Loucy (cell line): ENCODE data around the gene PLPPR4.
"Not testable (repeated sequence)": the region's sequence is repeated elsewhere in the genome, so short reads cannot be mapped to it uniquely, and the experiment has no call there.

ENCODE experiments used
- H2AFZ ChIP-seq: fragments of 200-600 bp; sonication (generic); 2 replicates; pipeline ENCODE4 v1.6.0; 2016; ENCODE audit warnings: antibody characterized with exemption, mild to moderate bottlenecking, low read length, moderate library complexity
- H3F3A ChIP-seq: fragments of 200-600 bp; 2 replicates; pipeline ENCODE4 v1.6.0; 2016; ENCODE audit warnings: antibody characterized with exemption, low read depth, mild to moderate bottlenecking
- H3K27me3 ChIP-seq: fragments of 200-600 bp; sonication (generic); 2 replicates; pipeline ENCODE4 v1.6.1; 2014; ENCODE audit warnings: low read length, mild to moderate bottlenecking; ENCODE audit not compliant: insufficient read depth, poor library complexity, severe bottlenecking
- H3K36me3 ChIP-seq: fragments of 200-600 bp; sonication (generic); 2 replicates; pipeline ENCODE4 v1.6.1; 2016; ENCODE audit warnings: low read length; ENCODE audit not compliant: insufficient read depth
- H3K4me1 ChIP-seq: fragments of 200-600 bp; sonication (generic); 2 replicates; pipeline ENCODE4 v1.5.1; 2014; ENCODE audit warnings: low read length, mild to moderate bottlenecking; ENCODE audit not compliant: insufficient read depth, poor library complexity, severe bottlenecking
- H3K4me2 ChIP-seq: fragments of 200-600 bp; sonication (generic); 2 replicates; pipeline ENCODE4 v1.6.0; 2014; ENCODE audit warnings: antibody characterized with exemption, low read length, low read depth, mild to moderate bottlenecking; ENCODE audit not compliant: poor library complexity, severe bottlenecking
- H3K4me3 ChIP-seq: fragments of 200-600 bp; sonication (generic); 2 replicates; pipeline ENCODE4 v1.5.1; 2014; ENCODE audit warnings: low read length, mild to moderate bottlenecking, mixed read lengths; ENCODE audit not compliant: poor library complexity, severe bottlenecking
- H3K79me2 ChIP-seq: fragments of 200-600 bp; sonication (generic); 2 replicates; pipeline ENCODE4 v1.6.1; 2014; ENCODE audit warnings: low read length; ENCODE audit not compliant: insufficient read depth
- H3K9ac ChIP-seq: fragments of 200-600 bp; sonication (generic); 2 replicates; pipeline ENCODE4 v1.6.0; 2014; ENCODE audit warnings: mild to moderate bottlenecking, low read depth, low read length, moderate library complexity; ENCODE audit not compliant: poor library complexity, severe bottlenecking
- H3K9me2 ChIP-seq: fragments of 200-600 bp; sonication (generic); replicated peaks from 2 replicates; pipeline ENCODE4 v1.6.1; 2016; ENCODE audit warnings: low read depth, low read length, mixed read lengths
- H3K9me3 ChIP-seq: fragments of 200-600 bp; sonication (generic); 2 replicates; pipeline ENCODE4 v1.6.1; 2014; ENCODE audit warnings: mild to moderate bottlenecking, antibody characterized with exemption, low read length, low read depth; ENCODE audit not compliant: insufficient read depth
- H4K20me1 ChIP-seq: fragments of 200-600 bp; sonication (generic); 2 replicates; pipeline ENCODE4 v1.6.0; 2014; ENCODE audit warnings: antibody characterized with exemption, low read length, mild to moderate bottlenecking; ENCODE audit not compliant: insufficient read depth, poor library complexity, severe bottlenecking
- CTCF ChIP-seq: fragments of 200-600 bp; sonication (generic); conservative IDR thresholded peaks from 2 replicates; pipeline ENCODE4 v1.5.1; 2014; ENCODE audit warnings: mild to moderate bottlenecking, antibody characterized with exemption, low read length
- EZH2phosphoT487 ChIP-seq: fragments of 200-600 bp; IDR thresholded peaks from 2 replicates; pipeline ENCODE4 v1.6.1; 2018; ENCODE audit warnings: antibody characterized with exemption, mild to moderate bottlenecking, moderate library complexity, borderline replicate concordance

PLPPR4 gene

GRCh38 chr1:99281105-99281504 lies 16.8 kb downstream of the PLPPR4 start:
- no peak overlapping the region for H2AFZ ChIP-seq
- no peak overlapping the region for H3K4me2 ChIP-seq
- H3K27me3 ChIP-seq = no peaks in the 10 kb centered on the region
- H3K4me1 ChIP-seq = no peaks in the 10 kb centered on the region
- H3K9me2 ChIP-seq = no peaks in the 10 kb centered on the region
- H3K79me2 ChIP-seq = no peaks in the 10 kb centered on the region
- H4K20me1 ChIP-seq = no peaks in the 10 kb centered on the region
- H3K36me3 ChIP-seq = no peaks in the 10 kb centered on the region
- TF ChIP-seq CTCF = no peak
- TF ChIP-seq EZH2phosphoT487 = no peak
- no peak overlapping the region for H3K9ac ChIP-seq
- no peaks in the 10 kb centered on the region for H3F3A ChIP-seq
- H3K9me3 ChIP-seq = no peaks in the 10 kb centered on the region
- H3K4me3 ChIP-seq = no peak overlapping the region

- H3K9ac ChIP-seq = no peak overlapping the region
- H3K4me3 ChIP-seq = no peak overlapping the region
- no peaks in the 10 kb centered on the region for H3K27me3 ChIP-seq
- no peaks in the 10 kb centered on the region for H3K79me2 ChIP-seq
- no peak overlapping the region for H2AFZ ChIP-seq
- no peaks in the 10 kb centered on the region for H3K36me3 ChIP-seq
- H3K9me2 ChIP-seq = no peaks in the 10 kb centered on the region
- H4K20me1 ChIP-seq = no peaks in the 10 kb centered on the region
- no peaks in the 10 kb centered on the region for H3K9me3 ChIP-seq
- no peak for TF ChIP-seq EZH2phosphoT487
- no peak for TF ChIP-seq CTCF
- no peaks in the 10 kb centered on the region for H3F3A ChIP-seq
- no peak overlapping the region for H3K4me2 ChIP-seq
- H3K4me1 ChIP-seq = no peaks in the 10 kb centered on the region
Measured at GRCh38 chr1:99282536-99282935, 18.2 kb downstream of the PLPPR4 start.

GRCh38 chr1:99283521-99283920 lies 19.2 kb downstream of the PLPPR4 start:
- not testable (repeated sequence) for H3K79me2 ChIP-seq, H3K36me3 ChIP-seq, H3K9me3 ChIP-seq, H4K20me1 ChIP-seq, H3K4me3 ChIP-seq, H3K9ac ChIP-seq, H3K4me1 ChIP-seq, H2AFZ ChIP-seq, H3F3A ChIP-seq, H3K4me2 ChIP-seq, H3K27me3 ChIP-seq, H3K9me2 ChIP-seq

GRCh38 chr1:99292886-99293285 lies 28.6 kb downstream of the PLPPR4 start:
- H3K4me3 ChIP-seq = no peak overlapping the region
- no peaks in the 10 kb centered on the region for H3K36me3 ChIP-seq
- H3K9me3 ChIP-seq = no peaks in the 10 kb centered on the region
- H3K9ac ChIP-seq = no peak overlapping the region
- H3F3A ChIP-seq = no peaks in the 10 kb centered on the region
- no peak overlapping the region for H3K4me2 ChIP-seq
- H3K27me3 ChIP-seq = no peaks in the 10 kb centered on the region
- H3K4me1 ChIP-seq = no peaks in the 10 kb centered on the region
- TF ChIP-seq EZH2phosphoT487 = no peak
- no peak for TF ChIP-seq CTCF
- no peaks in the 10 kb centered on the region for H3K79me2 ChIP-seq
- no peaks in the 10 kb centered on the region for H3K9me2 ChIP-seq
- no peaks in the 10 kb centered on the region for H4K20me1 ChIP-seq
- H2AFZ ChIP-seq = no peak overlapping the region
